DOHH2 (cell line): Measurements from ENCODE around the gene DDR1.
A peak's percentile ranks its signal among the peaks of the same experiment; 100 is the strongest.

Experiments
- H3F3A ChIP-seq: fragments of 200-600 bp; sonication (generic), shearing (Covaris generic); 2 replicates; pipeline ENCODE4 v1.6.0; 2016; ENCODE audit warnings: antibody characterized with exemption, mild to moderate bottlenecking; ENCODE audit not compliant: control insufficient read depth, insufficient read depth
- H3K27ac ChIP-seq: fragments of 200-600 bp; sonication (generic); 2 replicates; pipeline ENCODE4 v1.5.1; 2014; ENCODE audit warnings: low read depth, mild to moderate bottlenecking, low read length, moderate library complexity
- H3K27me3 ChIP-seq: fragments of 200-600 bp; sonication (generic); 2 replicates; pipeline ENCODE4 v1.6.1; 2014; ENCODE audit warnings: mild to moderate bottlenecking, low read length, mixed read lengths; ENCODE audit not compliant: control insufficient read depth
- H3K36me3 ChIP-seq: fragments of 200-600 bp; sonication (generic); 2 replicates; pipeline ENCODE4 v1.6.1; 2014; ENCODE audit warnings: mild to moderate bottlenecking, low read length, moderate library complexity, mixed read lengths; ENCODE audit not compliant: control insufficient read depth
- H3K4me1 ChIP-seq: fragments of 200-600 bp; sonication (generic); 2 replicates; pipeline ENCODE4 v1.6.1; 2014; ENCODE audit warnings: mild to moderate bottlenecking, low read length, mixed read lengths; ENCODE audit not compliant: control insufficient read depth
- H3K4me2 ChIP-seq: fragments of 200-600 bp; sonication (generic); 2 replicates; pipeline ENCODE4 v1.6.0; 2014; ENCODE audit warnings: mild to moderate bottlenecking, low read length, moderate library complexity
- H3K4me3 ChIP-seq: fragments of 200-600 bp; sonication (generic); 2 replicates; pipeline ENCODE4 v1.5.1; 2014; ENCODE audit warnings: mild to moderate bottlenecking, low read length, mixed read lengths
- H3K79me2 ChIP-seq: fragments of 200-600 bp; sonication (generic); 2 replicates; pipeline ENCODE4 v1.6.1; 2014; ENCODE audit warnings: mild to moderate bottlenecking, low read length, mixed read lengths; ENCODE audit not compliant: control insufficient read depth
- H3K9me2 ChIP-seq: fragments of 200-600 bp; sonication (generic); replicated peaks from 2 replicates; pipeline ENCODE4 v1.6.1; 2014; ENCODE audit warnings: mild to moderate bottlenecking, low read length, mixed read lengths; ENCODE audit not compliant: control insufficient read depth
- H3K9me3 ChIP-seq: fragments of 200-600 bp; sonication (generic); 2 replicates; pipeline ENCODE4 v1.6.1; 2014; ENCODE audit warnings: antibody characterized with exemption, low read length, mixed read lengths; ENCODE audit not compliant: control insufficient read depth, insufficient read depth
- H4K20me1 ChIP-seq: fragments of 200-600 bp; sonication (generic); 2 replicates; pipeline ENCODE4 v1.6.0; 2014; ENCODE audit warnings: low read depth, mild to moderate bottlenecking, antibody characterized with exemption, low read length, moderate library complexity; ENCODE audit not compliant: control insufficient read depth, insufficient read depth
- EZH2phosphoT487 ChIP-seq: fragments of 200-600 bp; sonication (generic); IDR thresholded peaks from 2 replicates; pipeline ENCODE4 v1.6.1; 2017; ENCODE audit warnings: borderline replicate concordance, mild to moderate bottlenecking, antibody characterized with exemption, low read length, moderate library complexity, mixed read lengths
- TF ChIP-seq, protein P1 (sequence below): fragments of 200-600 bp; sonication (generic); IDR thresholded peaks from one replicate; pipeline ENCODE4 v1.5.1; 2014; ENCODE audit warnings: antibody characterized with exemption, mild to moderate bottlenecking, low read depth, low read length; ENCODE audit not compliant: poor library complexity, severe bottlenecking

DDR1 gene

DNA sequence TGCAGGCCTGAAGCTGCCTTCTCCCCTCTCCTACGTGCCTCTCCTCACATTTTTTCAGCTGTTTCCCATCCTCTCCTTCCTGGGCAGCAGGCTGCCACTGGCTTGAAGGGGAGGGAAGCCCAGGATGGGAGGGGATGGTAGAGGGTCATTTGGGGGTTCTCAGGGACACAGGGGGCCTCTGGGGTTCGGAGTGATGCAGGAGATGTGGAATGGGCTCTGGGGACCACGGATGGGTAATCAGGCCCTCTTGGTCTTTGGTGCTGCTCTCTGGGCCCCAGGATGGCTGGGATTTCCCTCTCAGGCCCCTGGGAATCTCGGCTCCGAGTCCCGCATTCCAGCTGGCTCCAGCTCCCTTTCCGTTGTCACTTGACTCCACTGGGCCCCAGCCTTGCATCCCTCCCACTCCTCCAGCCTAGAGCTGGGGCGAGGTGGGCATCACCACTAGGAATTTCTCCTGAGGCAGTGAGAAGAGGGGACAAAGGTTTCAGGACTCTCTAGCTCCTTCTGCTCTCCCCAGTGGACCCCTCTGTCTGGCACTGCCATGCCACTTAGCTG, 2.0 kb upstream of the DDR1 start:
- H3K79me2 ChIP-seq: peaks cover 21% of the 10 kb centered on the region
- no peak for TF ChIP-seq EZH2phosphoT487
- TF ChIP-seq, protein P1, sequence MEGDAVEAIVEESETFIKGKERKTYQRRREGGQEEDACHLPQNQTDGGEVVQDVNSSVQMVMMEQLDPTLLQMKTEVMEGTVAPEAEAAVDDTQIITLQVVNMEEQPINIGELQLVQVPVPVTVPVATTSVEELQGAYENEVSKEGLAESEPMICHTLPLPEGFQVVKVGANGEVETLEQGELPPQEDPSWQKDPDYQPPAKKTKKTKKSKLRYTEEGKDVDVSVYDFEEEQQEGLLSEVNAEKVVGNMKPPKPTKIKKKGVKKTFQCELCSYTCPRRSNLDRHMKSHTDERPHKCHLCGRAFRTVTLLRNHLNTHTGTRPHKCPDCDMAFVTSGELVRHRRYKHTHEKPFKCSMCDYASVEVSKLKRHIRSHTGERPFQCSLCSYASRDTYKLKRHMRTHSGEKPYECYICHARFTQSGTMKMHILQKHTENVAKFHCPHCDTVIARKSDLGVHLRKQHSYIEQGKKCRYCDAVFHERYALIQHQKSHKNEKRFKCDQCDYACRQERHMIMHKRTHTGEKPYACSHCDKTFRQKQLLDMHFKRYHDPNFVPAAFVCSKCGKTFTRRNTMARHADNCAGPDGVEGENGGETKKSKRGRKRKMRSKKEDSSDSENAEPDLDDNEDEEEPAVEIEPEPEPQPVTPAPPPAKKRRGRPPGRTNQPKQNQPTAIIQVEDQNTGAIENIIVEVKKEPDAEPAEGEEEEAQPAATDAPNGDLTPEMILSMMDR: no peak
- peaks cover 4% of the 10 kb centered on the region; the same call in 1 of the 2 replicates for H4K20me1 ChIP-seq
- peaks cover 62% of the 10 kb centered on the region for H3K4me1 ChIP-seq
- peaks cover 12% of the 10 kb centered on the region for H3F3A ChIP-seq
- peak overlapping the region; percentile 98 for H3K4me2 ChIP-seq
- H3K27ac ChIP-seq: peak overlapping the region; percentile 97
- H3K27me3 ChIP-seq: no peaks in the 10 kb centered on the region
- no peaks in the 10 kb centered on the region for H3K9me3 ChIP-seq
- H3K9me2 ChIP-seq: no peaks in the 10 kb centered on the region
- H3K36me3 ChIP-seq: no peaks in the 10 kb centered on the region
- peak overlapping the region; percentile 78 for H3K4me3 ChIP-seq

DNA sequence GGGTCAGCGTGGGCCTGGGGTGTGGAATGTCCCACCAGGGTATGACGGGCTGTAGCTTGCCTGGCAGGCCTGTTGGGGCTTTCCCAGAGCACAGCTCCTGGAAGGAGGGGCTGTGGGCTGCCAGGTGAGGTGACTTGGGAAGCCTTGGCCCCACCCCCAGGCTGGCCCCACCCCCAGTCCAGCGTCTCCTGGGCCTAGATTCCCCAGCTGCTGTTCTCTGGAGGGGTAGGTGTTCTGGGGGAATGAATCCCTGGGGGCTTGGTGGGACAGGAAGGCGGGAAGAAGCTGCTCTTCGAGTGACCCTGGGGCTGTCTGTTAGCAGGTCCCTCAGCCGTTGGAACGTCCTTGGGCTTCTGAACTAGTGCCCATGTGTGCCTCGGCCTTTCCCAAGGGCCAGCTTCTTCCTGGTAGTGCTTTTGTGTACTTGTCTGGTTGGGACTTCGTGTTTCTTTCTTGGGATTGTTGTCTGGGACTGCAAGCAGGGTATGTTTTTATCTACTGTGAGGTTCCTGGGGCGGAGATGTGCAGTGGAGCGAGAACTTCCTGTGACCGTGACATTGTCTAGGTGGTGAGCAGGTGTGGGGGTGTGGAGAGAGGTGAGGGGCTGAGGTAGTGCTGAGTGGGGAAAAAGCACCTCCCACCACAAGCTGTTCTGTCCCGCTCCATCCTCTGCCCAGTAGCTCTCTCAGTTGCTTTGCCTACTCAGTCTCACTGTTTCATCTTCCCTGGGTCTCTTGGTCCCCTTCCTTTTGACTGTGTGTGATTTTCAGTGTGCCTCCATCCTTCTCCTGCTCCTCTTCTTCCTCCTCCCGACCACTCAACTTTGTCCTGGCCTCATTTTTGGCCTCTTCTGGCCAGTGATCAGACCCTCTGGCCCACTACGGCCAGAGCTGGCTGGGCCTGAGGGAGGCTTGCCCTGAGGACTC, 1.3 kb upstream of the DDR1 start:
- Histone ChIP-seq H4K20me1 (peaks cover 4% of the 10 kb centered on the region; the same call in 1 of the 2 replicates), H3K4me2 (peak overlapping the region; percentile 98), H3K9me2 (no peaks in the 10 kb centered on the region), H3K79me2 (peaks cover 21% of the 10 kb centered on the region), H3K27ac (peak overlapping the region; percentile 97), H3F3A (peaks cover 15% of the 10 kb centered on the region), H3K36me3 (no peaks in the 10 kb centered on the region), H3K4me1 (peaks cover 63% of the 10 kb centered on the region), H3K4me3 (peak overlapping the region; percentile 78), H3K9me3 (no peaks in the 10 kb centered on the region), H3K27me3 (no peaks in the 10 kb centered on the region)
- TF ChIP-seq EZH2phosphoT487: no peak
- TF ChIP-seq, protein P1: no peak

DNA sequence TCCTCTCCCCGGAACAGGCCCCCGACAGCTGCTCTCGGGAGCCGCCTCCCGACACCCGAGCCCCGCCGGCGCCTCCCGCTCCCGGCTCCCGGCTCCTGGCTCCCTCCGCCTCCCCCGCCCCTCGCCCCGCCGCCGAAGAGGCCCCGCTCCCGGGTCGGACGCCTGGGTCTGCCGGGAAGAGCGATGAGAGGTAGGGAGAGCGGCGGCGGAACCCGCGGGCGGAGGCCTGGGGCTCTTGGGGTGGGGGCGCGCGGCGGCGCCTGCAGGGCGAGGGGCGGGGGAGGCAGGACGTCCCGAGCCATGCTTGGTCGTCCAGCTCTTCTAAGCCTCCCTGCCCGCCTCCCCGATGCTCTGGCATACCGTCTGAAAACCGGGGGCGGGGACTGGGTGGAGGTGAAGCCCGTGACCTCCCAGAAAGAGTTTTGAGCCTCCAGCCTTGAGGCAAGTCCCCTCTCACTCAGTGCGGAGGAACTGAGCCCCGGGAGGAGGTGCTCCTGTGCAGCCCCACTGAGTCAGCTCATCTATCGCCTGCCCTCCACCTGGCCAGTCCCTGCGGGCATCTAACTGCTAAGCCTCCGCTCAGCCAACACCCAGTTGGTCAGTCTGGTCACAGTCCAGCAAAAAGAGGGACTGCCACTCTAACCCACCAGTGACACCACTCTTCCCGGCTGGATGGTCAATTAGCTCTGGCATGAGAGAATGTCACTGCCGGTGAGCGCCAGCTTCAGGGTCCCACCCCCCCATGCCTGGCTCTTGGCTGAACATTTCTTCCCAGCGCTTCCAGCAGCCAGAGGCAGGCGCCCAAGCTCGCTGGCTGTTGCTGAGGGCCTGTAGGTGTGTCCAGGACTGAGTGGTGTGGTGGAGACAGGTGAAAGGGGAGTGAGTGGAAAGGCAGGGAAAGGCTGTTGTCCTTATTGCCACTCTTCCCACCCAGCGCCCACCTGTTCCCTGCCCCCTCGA, 482 bp downstream of the DDR1 start:
- H3K27me3 ChIP-seq: no peaks in the 10 kb centered on the region
- peaks cover 4% of the 10 kb centered on the region; the same call in 1 of the 2 replicates for H4K20me1 ChIP-seq
- TF ChIP-seq EZH2phosphoT487: no peak
- TF ChIP-seq, protein P1: peak; percentile 12
- no peaks in the 10 kb centered on the region for H3K9me3 ChIP-seq
- H3K4me3 ChIP-seq: peak overlapping the region; percentile 78
- peak overlapping the region; percentile 98 for H3K4me2 ChIP-seq
- peak overlapping the region; percentile 97 for H3K27ac ChIP-seq
- no peaks in the 10 kb centered on the region for H3K9me2 ChIP-seq
- peaks cover 15% of the 10 kb centered on the region for H3F3A ChIP-seq
- H3K36me3 ChIP-seq: no peaks in the 10 kb centered on the region; the same call in 1 of the 2 replicates
- H3K79me2 ChIP-seq: peaks cover 21% of the 10 kb centered on the region
- peaks cover 59% of the 10 kb centered on the region for H3K4me1 ChIP-seq
